ENCODE measurements around the gene LRTM1.

Gene LRTM1

DNA sequence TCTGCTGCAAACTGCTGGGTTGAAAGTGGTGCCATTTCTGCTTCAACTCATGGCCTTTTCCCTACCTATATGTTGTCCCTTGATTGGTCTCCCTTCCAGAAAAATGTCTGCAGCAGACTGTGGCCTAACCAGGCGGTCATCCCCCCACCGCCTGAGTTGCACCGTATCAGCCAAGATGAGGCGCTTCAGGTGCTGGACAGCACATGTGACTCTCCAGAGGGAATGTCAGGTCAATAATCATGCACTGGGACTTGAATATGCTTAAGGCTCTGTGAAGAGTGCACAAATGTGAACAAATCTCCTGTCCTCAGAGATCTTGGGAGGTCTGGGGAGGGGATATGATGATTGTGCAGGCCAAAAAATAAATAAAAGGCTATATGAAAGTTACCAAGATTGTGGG, 32.2 kb downstream of the LRTM1 start:
- no peak for DNase-seq

DNA sequence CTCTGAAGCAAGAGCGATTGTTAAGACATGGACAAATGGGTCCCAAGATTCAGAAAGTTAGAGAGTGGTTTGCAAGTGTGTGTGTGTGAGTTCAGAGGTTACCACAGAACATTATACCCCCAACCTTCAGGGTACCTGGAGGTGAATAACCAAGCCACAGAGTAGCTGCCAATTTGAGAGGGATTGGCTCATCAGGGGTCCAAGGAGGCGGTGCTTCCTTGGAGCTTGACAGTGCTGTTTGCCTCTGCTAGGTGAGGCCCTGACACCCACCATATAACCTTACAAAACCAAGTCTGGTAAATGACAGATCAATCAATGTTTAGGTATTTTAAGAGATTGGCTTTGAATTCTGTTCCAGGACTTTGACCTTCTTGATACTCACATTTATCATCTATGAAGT, 35.7 kb downstream of the LRTM1 start:
- no peak for DNase-seq

DNA sequence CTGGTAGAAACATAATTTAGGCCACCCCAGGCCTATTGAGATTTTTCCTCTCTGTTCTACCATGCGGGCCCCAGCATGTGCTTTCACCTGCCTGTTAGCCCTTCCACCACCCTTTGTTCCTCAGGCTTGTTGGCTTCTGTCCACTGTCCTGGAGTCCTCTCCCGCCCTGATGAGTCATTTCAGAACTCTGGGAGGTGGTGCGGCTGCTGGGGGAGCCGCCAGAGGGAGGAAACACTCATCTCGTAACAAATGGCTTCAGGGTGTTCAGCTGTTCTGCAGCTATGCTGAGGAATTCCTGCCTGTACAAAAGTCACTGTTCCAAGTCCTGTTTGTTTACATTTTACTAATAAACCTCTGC, 36.3 kb downstream of the LRTM1 start:
- DNase-seq: peak in 38 of 56 donors; percentile 3 to 50 (median 18)

DNA sequence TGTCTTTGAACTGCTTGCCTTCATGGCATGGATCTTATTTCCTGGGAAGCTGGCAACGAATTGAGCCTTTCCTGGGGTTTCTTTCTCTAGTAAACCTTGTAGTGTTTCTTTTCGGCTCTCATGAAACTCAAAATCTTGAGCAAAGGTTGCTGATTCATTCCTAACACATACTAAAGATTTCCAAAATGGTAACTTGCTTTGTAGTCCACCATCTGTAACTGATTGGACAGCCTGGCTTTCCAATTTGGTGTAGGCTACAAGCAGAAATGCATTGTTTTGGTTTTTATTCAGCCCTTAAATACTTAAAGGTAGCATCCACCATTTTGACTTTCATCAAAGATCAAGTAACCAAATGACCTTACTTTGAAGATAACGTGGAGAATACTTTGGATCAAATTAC, 38.1 kb downstream of the LRTM1 start:
- no peak for DNase-seq

DNA sequence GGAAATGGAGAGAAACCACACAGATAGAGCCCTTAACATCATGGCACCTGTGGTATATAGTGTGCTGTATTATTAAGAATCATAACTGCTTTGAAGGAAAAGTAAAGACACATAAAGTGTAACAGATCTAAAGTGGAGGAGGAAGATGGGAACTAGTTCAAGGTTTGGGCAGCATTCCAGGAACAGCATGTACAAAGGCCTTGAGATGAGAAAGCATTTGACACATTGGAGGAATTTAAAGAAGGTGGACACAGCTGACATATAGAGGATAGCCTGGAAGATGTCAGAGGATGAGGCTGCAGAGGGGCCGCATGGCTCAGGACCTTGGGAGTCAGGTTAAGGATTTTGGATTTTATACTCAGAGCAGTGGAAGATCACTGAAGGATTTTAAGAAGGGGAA, 39.0 kb downstream of the LRTM1 start:
- DNase-seq: peak in 1 of 56 donors; percentile 1

DNA sequence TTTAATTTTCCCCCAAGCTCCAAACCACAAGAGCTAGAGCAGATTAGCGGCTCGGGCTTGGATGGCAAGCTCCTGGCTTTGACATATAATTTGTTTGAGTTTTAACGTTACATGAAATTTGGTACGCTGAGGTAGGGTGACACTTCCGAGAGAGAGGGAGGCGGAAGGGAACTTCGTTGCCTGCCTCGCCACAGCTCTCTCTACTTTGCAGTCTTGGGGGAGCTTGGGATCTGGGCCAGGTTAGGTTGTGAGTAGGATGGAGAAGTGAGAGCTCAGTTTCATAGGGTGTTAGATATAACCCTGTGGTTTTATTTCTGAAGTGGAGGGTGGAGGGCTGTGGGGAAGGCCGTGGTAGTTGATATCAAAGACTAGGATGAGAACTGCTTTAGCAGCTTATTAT, 39.7 kb downstream of the LRTM1 start:
- DNase-seq: peak in 1 of 56 donors; percentile 5

DNA sequence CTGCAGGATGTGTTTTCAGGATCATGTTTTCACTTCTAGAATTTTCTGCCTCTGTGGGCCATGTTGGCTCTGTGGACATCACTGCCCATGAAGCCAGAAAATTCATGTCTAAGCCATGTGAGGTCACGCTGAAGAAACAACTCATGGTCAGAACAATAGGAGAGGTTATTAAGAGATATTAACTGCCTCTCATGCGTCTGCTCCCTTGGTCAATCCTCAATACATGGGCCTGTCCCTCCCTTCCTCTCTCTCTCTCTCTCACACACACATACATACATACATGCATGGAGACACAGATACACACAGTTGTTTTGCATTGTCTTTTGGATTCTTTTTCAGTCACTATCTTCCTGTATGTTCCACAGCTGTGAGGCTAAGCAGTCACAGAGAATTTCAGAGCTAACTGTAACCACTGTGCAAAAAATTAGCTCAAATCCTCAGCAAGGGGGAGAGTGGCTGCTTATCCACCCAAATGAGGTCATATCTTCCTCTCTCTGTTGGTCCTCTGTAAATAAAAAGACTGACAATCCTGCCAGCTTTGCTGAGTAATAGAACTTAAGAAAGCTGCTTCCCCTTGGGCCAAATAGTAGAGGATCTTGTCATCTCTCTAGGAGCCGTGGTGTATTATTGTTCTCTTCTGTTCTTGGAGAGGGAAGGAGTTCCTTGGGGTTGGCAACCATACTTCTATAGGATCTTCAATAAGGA, 45.6 kb downstream of the LRTM1 start:
- DNase-seq: no peak

DNA sequence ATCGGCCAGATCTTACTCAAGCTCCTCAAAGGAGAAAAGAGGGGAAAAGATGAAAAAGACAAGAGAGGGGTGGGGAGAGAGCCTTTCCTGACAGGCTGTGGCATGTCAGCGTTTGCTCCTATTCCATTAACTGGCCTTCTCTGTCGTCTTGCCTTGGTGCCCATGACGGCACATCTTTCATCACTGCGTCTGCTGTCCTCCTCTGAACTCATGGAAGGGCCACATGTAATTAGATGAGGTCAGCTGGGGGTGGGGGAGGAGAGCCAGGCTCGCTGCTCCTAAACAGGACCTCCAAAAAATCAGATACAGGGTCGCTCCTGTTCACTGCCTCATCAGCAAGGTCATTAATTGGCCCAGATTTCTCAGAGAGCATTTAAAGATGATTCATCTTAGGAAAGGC, 49.7 kb downstream of the LRTM1 start:
- no peak for DNase-seq

DNA sequence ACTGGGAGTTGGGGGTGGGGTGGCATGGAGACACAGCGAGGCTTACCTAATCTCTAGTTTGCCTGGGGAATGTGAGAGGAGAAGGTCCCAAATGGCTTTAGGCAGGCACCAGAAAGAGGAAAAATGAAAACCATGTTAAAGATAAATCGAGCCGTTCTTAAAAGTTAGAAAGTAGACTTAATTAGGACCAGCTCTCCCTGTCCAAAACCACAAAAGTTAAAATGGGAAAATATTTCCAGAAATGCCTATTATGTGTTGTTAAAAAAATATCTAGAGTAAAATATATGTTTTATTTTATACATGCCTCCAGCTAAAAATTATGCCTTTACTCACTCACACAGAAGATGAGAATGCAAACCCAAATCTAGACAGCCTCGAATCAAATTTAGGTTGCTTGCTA, 50.1 kb downstream of the LRTM1 start:
- DNase-seq: no peak

DNA sequence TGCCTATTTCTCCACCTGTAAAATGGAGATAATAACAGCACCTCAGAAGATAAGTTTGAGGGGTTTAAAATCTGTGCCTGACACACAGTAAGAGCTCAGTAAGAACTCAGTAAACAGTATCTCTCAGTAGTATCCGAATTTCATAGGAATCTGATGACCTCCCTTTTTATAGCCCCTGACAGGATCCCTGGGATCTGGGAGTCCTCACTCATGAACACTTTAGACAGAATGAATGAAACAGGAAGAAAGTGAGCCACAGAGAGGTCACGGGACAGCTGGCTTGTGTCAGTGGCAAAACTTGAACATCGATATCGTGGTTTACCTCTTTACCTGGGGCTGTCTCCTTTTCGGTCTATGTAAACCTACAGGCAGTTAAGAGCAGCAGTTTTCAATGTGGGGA, 51.2 kb downstream of the LRTM1 start:
- DNase-seq: no peak

DNA sequence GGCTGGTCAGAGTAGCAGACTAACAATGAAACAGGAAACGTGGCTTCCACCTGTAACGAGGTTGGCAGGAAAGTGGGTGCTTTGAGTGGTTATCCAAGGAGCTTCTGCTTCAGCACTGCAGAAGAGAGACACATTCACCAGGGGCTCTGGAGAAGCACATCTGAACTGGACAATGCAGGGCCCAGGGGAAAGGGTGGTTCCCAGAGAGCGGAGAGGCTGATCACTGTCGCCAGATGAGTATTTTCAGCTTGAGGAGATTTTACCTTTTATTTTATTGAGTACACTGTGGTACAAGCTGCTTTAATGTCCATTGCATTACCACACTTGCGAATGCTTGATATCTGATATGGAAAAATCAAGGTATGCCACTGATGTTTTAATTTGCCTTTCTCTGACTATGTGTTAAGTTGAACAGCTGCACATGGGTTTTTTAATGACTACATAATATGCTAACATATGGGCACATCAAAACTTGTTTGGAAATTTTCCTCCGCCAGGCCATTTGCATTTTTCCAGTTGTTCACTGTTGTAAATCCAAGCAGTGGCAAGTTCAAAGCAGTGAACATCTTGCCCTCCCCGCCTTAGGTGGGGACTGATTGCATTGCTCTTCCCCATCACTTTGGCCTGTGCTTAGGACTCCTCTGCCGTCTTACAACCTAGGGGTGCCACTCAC, 52.1 kb downstream of the LRTM1 start:
- DNase-seq: no peak

DNA sequence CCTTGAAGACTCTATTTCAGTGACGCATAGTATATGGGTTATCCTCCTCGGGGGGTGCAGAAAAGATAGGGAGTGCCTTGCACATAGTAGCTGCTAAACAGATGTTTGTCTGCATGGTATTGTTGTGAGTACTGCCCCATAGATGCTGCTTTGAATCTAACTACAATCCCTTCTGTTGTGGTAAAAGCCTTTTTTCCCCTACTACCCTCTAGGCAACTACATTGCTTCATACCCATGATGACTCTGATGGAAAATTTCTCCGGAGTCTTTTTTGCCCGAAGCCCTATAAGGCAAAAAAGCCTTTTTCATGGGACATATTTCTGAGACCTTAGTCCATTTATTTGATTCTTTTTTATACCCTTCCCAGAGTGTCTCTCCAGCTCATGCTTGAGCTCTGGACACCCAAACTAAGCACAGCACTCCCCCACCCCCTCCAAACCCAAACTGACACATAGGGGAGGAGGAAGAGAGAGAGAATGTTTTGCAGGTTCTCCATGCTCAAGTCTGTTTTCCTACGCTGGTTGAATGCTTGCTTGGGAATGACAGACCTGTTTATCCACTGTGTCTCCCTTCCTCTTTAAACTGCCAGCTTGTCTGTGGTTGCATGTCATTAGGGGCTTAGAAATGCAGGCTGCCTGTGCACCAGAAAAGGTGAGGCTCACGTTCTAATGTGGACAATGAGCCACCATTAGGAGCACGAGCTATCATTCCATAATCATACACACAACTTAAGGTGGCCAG, 52.9 kb downstream of the LRTM1 start:
- DNase-seq: no peak

DNA sequence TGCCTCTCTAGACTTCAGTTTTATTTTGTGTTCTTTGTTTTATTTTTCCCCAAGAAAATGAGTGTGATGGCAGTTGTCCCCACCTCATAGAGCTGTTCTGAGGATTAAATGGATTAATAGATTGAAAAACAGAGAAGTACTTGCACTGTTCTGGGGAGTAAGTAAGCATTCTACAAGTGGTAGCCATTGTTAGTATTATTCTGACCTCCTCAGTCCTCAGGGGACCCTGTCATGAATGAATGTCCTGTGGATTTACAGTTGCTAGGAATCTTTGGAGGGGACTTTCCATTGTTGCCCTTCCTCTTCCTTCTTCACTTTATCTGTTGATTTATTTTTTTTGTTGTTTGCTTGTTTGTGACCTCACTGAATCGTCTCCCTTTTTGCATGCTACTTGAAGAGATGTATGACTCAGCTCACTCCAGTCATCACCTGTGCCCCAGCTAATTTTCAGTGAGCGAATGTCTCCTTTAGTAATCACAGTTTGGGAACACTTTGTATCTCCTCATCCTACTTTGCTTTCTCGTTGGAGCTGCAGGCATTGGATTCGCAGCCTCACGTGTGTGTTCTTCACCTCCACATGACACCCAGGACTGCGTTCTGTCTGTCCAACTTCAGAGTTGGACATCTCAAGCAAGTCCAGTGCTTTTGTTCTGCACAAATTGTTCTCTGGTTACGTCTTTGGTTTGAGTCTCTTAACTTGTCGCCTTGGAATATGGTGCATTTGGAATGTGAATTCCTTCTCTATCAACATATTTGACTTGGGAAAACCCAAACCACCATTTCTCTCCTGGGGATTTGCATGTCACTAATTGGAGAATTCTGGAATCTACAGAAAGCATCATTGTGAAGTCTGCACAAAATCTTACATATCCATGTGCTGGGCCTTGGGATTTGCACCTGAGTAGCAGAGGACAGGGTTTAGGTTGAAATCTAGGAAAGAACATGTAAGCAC, 54.5 kb downstream of the LRTM1 start:
- no peak for DNase-seq

DNA sequence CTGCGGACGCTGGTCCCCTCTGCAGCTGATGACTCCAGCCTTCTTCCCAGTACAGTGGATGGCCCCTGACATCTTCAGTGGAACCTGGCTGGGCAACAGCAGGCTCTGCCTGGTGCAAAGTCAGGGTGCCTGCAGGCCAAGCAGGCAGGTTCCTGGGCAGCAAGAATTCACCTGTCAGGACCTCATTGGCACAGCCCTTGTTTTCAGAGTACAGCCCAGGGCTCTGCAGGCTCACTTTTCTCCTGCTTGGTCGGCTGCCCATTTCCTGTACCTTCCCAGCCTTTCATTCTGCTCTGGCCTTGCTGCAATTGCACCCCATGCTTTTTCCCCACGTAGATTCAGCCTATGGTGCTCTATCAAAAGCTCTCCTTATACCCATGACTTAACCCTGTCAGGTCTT, 56.0 kb downstream of the LRTM1 start:
- DNase-seq: no peak

DNA sequence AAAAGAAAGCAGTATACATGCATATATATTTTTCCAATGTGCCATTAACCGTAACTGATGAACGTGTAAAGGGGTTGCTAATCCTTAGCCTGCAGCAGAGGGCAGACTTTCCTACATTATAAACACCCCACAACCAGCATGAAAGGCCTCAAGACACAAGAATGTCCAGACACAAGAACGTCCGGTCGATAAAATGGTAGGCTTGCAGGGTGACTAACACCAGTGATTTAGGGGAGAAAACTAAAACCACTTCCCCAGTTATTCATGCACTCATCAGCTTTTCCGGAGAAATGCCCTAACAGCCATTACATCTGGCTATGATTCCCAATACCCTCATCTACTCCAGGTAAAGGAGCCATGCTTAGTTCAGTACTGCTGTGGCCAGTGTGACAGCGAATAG, 57.4 kb downstream of the LRTM1 start:
- peak in 20 of 56 donors; percentile 1 to 67 (median 15) for DNase-seq

Data from amygdala (tissue), 56 donors.